ENCODE data around the gene MXD4. TPM values are rescaled to one million over a fixed set of nuclear protein-coding genes. Genes with fewer than 3 reads are reported as not detected.

The MXD4 gene
- total and polyA plus RNA-seq, 2 of the 13 experiments (the other 11 are each of a cell fraction or from before 2014, with no cell fraction given) = 29.0 to 31.3 TPM

DNA sequence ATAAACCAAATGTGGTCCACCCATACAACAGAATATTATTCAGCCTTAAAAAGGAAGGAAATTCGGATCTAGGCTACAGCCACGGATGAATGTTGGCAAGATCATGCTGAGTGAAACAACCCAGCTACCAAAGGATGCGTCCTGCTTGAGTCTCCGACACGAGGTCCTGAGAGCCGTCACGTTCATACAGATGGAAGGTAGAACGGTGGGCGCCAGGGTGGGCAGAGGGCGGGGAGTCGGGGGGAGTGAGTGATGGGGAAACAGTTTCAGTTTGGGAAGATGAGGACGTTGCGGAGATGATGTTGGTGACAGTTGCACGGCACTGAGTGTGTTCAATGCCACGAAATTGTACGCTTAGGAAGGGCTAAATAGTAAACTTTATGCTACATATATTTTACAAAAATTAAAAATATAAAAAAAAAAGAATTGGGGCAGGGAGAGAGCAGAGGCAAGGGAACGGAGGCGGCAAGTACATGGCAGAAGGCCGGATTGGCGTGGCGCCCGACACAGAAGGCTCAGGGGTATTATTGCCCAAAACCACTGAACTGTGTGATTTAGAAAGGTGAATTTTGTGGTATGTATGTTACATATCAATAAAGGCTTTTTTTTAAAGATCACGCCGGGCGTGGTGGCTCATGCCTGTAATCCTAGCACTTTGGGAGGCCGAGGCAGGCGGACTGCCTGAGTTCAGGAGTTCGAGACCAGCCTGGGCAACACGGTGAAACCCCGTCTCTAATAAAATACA, 14.8 kb upstream of the MXD4 start:
- Histone ChIP-seq H3K27me3 (ENCODE audit: control insufficient read depth in 1 of 2, insufficient read depth in 2 of 2, low read length in 2 of 2) (peaks cover 8 to 33% of the 10 kb centered on the region in 2 experiments; a peak in 4 of 5 replicates), H3K36me3 (replicated peaks in 1 of 2; ENCODE audit: control insufficient read depth in 1 of 2, insufficient read depth in 2 of 2, low read length in 2 of 2) (no peaks in the 10 kb centered on the region), H3K4me3 (replicated peaks in 1 of 3; ENCODE audit: insufficient read depth in 1 of 3, low read depth in 2 of 3, low read length in 3 of 3) (no peak overlapping the region), H3K4me2 (ENCODE audit: low read depth, low read length) (no peak overlapping the region), H3K9me3 (ENCODE audit: low read length) (no peaks in the 10 kb centered on the region), H3K9ac (ENCODE audit: insufficient read depth, low read depth, low read length) (no peak overlapping the region), H2AFZ (ENCODE audit: low read length) (no peak overlapping the region), H3K27ac (ENCODE audit: extremely low read length, insufficient read depth, low read length) (no peak overlapping the region), H4K20me1 (ENCODE audit: insufficient read depth, low read length) (no peaks in the 10 kb centered on the region), H3K4me1 (ENCODE audit: insufficient read depth, low read length) (no peaks in the 10 kb centered on the region), H3K79me2 (ENCODE audit: insufficient read depth, low read length) (no peaks in the 10 kb centered on the region)
- in situ Hi-C loops (cut with HindIII; ENCODE audit: extremely low pct_ligation_motif_present, low pct_unique_long_range_greater_than_20kb) = no loop called here
- DNase-seq (ENCODE audit: low spot score) = no peak
- TF ChIP-seq POGZ (CRISPR knock-in tag; IDR thresholded peaks at IDR 0.05) (no peak), ETV6 (CRISPR knock-in tag; conservative IDR thresholded peaks at IDR 0.05) (no peak), SIN3A (IDR thresholded peaks at IDR 0.05; ENCODE audit: borderline replicate concordance, low read depth, low read length) (no peak), PAWR (CRISPR knock-in tag; IDR thresholded peaks at IDR 0.05; ENCODE audit: borderline replicate concordance) (no peak), ZNF343 (CRISPR knock-in tag; IDR thresholded peaks at IDR 0.05) (no peak), ZMYM4 (CRISPR knock-in tag; IDR thresholded peaks at IDR 0.05) (no peak), CBX1 (IDR thresholded peaks at IDR 0.05; ENCODE audit: low read depth) (no peak), PRMT3 (CRISPR knock-in tag; IDR thresholded peaks at IDR 0.05; ENCODE audit: borderline replicate concordance, low read depth) (no peak), ZFP1 (CRISPR knock-in tag; IDR thresholded peaks at IDR 0.05) (no peak), MTA3 (CRISPR knock-in tag; IDR thresholded peaks at IDR 0.05) (no peak)
- TF ChIP-seq, protein P1, sequence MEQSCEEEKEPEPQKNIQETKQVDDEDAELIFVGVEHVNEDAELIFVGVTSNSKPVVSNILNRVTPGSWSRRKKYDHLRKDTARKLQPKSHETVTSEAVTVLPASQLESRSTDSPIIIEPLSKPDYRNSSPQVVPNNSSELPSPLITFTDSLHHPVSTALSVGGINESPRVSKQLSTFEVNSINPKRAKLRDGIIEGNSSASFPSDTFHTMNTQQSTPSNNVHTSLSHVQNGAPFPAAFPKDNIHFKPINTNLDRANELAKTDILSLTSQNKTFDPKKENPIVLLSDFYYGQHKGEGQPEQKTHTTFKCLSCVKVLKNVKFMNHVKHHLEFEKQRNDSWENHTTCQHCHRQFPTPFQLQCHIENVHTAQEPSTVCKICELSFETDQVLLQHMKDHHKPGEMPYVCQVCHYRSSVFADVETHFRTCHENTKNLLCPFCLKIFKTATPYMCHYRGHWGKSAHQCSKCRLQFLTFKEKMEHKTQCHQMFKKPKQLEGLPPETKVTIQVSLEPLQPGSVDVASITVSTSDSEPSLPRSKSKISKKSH (CRISPR knock-in tag; IDR thresholded peaks at IDR 0.05; ENCODE audit: borderline replicate concordance) = no peak
- TF ChIP-seq, protein P2, sequence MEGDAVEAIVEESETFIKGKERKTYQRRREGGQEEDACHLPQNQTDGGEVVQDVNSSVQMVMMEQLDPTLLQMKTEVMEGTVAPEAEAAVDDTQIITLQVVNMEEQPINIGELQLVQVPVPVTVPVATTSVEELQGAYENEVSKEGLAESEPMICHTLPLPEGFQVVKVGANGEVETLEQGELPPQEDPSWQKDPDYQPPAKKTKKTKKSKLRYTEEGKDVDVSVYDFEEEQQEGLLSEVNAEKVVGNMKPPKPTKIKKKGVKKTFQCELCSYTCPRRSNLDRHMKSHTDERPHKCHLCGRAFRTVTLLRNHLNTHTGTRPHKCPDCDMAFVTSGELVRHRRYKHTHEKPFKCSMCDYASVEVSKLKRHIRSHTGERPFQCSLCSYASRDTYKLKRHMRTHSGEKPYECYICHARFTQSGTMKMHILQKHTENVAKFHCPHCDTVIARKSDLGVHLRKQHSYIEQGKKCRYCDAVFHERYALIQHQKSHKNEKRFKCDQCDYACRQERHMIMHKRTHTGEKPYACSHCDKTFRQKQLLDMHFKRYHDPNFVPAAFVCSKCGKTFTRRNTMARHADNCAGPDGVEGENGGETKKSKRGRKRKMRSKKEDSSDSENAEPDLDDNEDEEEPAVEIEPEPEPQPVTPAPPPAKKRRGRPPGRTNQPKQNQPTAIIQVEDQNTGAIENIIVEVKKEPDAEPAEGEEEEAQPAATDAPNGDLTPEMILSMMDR (CRISPR knock-in tag; IDR thresholded peaks at IDR 0.05) = no peak
- TF ChIP-seq, protein P3, sequence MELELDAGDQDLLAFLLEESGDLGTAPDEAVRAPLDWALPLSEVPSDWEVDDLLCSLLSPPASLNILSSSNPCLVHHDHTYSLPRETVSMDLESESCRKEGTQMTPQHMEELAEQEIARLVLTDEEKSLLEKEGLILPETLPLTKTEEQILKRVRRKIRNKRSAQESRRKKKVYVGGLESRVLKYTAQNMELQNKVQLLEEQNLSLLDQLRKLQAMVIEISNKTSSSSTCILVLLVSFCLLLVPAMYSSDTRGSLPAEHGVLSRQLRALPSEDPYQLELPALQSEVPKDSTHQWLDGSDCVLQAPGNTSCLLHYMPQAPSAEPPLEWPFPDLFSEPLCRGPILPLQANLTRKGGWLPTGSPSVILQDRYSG (CRISPR knock-in tag; IDR thresholded peaks at IDR 0.05) = no peak
- TF ChIP-seq, protein P4, sequence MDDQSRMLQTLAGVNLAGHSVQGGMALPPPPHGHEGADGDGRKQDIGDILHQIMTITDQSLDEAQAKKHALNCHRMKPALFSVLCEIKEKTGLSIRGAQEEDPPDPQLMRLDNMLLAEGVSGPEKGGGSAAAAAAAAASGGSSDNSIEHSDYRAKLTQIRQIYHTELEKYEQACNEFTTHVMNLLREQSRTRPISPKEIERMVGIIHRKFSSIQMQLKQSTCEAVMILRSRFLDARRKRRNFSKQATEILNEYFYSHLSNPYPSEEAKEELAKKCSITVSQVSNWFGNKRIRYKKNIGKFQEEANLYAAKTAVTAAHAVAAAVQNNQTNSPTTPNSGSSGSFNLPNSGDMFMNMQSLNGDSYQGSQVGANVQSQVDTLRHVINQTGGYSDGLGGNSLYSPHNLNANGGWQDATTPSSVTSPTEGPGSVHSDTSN (CRISPR knock-in tag; IDR thresholded peaks at IDR 0.05; ENCODE audit: borderline replicate concordance) = no peak
- TF ChIP-seq, protein P5, sequence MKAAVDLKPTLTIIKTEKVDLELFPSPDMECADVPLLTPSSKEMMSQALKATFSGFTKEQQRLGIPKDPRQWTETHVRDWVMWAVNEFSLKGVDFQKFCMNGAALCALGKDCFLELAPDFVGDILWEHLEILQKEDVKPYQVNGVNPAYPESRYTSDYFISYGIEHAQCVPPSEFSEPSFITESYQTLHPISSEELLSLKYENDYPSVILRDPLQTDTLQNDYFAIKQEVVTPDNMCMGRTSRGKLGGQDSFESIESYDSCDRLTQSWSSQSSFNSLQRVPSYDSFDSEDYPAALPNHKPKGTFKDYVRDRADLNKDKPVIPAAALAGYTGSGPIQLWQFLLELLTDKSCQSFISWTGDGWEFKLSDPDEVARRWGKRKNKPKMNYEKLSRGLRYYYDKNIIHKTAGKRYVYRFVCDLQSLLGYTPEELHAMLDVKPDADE (CRISPR knock-in tag; IDR thresholded peaks at IDR 0.05) = no peak
- no peak for FAIRE-seq
- ChIA-PET CTCF (ENCODE audit: low intra/inter-chr PET ratio, low total read pairs) (no interaction called here), POLR2A (interaction anchor here (1.1 kb wide), 1 partner anchor 15 kb away, joined by 3 read pairs; the partner anchor contains the start of gene MXD4)
- no peak for ATAC-seq
- intact Hi-C loops (cut with micrococcal nuclease; ENCODE audit: unreplicated experiment) = no loop called here
- BruUV-seq (replicated peaks) = no TSS peak
- WGBS (ENCODE audit: low lambda C conversion rate) = 61% methylated on average over 30 of the region's 30 CpGs

All from HepG2 (cell line).